Activated T-helper 1 cell treated with anti-CD3 and anti-CD28 coated beads, Interleukin-12 subunit alpha, Interleukin-12 subunit beta, Interleukin-2, Interleukin-4 antibody, amounts not matched to agents 30 ng/mL and 10 ng/mL and 1 ng/mL, durations not matched to agents 14 hours and 24 hours and 36 hours (primary cell): ENCODE data around the gene SARS1. TPM values are rescaled to one million over a fixed set of nuclear protein-coding genes. Genes with fewer than 3 reads are reported as not detected.
A peak's percentile ranks its signal among the peaks of the same experiment; 100 is the strongest.

ENCODE experiments used
- DNase-seq: peaks from one replicate; pipeline ENCODE4 v3.0.0; 2021; ENCODE audit warnings: low spot score
- H3K27ac Mint-ChIP-seq: one replicate; pipeline ENCODE4 v1.8.0; 2021; ENCODE audit warnings: mild to moderate bottlenecking, mixed read lengths
- H3K27me3 Mint-ChIP-seq: one replicate; pipeline ENCODE4 v1.8.0; 2022; ENCODE audit warnings: mild to moderate bottlenecking, moderate library complexity, mixed read lengths; ENCODE audit not compliant: insufficient read depth
- H3K36me3 Mint-ChIP-seq: one replicate; pipeline ENCODE4 v1.8.0; 2021; ENCODE audit warnings: low read depth, mixed read lengths
- H3K4me1 Mint-ChIP-seq: one replicate; pipeline ENCODE4 v1.8.0; 2021; ENCODE audit warnings: low read depth, mixed read lengths
- H3K4me3 Mint-ChIP-seq: one replicate; pipeline ENCODE4 v1.8.0; 2021; ENCODE audit warnings: mild to moderate bottlenecking, moderate library complexity, mixed read lengths
- H3K9me3 Mint-ChIP-seq: one replicate; pipeline ENCODE4 v1.8.0; 2021; ENCODE audit warnings: mixed read lengths
- intact Hi-C: fragments of 100-400 bp; cut with micrococcal nuclease; formaldehyde crosslinking; loops from one replicate; pipeline ENCODE4 v1.15.1; 2024
- total RNA-seq: library from RNA; stranded (reverse); gene quantifications from 2 replicates; pipeline ENCODE4 v1.2.3, GENCODE V29; 2022

Gene SARS1
- total RNA-seq, 1 donor from 2014 or later = 154 TPM

GRCh38 chr1:109249654-109250401 lies 36.1 kb downstream of the SARS1 start:
- Mint-ChIP-seq H3K36me3 (no peaks in the 10 kb centered on the region), H3K4me3 (peak overlapping the region; percentile 58)

GRCh38 chr1:109250454-109251276 lies 36.9 kb downstream of the SARS1 start:
- Mint-ChIP-seq H3K36me3 (no peaks in the 10 kb centered on the region), H3K9me3 (no peaks in the 10 kb centered on the region), H3K27ac (no peak overlapping the region), H3K27me3 (peaks cover 14% of the 10 kb centered on the region), H3K4me3 (peak overlapping the region; percentile 58), H3K4me1 (peaks cover 6% of the 10 kb centered on the region)
- no peak for DNase-seq
- intact Hi-C loops = no loop called here

More at GRCh38 chr1:109249654-109250401, 36.1 kb downstream of the SARS1 start:
- Mint-ChIP-seq H3K4me1 (peaks cover 6% of the 10 kb centered on the region), H3K27me3 (peaks cover 14% of the 10 kb centered on the region), H3K9me3 (no peaks in the 10 kb centered on the region), H3K27ac (no peak overlapping the region)
- no peak for DNase-seq
- intact Hi-C loops = loop anchor here (1.0 to 5.0 kb wide), 6 partner anchors 9 to 288 kb away; partner anchors contain the start of genes CLCC1, PSRC1 and SARS1

GRCh38 chr1:109251277-109252166 lies 37.8 kb downstream of the SARS1 start:
- peak overlapping the region; percentile 61 for H3K4me3 Mint-ChIP-seq
- intact Hi-C loops = no loop called here
- H3K9me3 Mint-ChIP-seq = no peaks in the 10 kb centered on the region
- DNase-seq = no peak
- H3K36me3 Mint-ChIP-seq = no peaks in the 10 kb centered on the region
- peaks cover 6% of the 10 kb centered on the region for H3K4me1 Mint-ChIP-seq
- peaks cover 13% of the 10 kb centered on the region for H3K27me3 Mint-ChIP-seq
- no peak overlapping the region for H3K27ac Mint-ChIP-seq

- Mint-ChIP-seq H3K27ac (no peak overlapping the region), H3K9me3 (no peaks in the 10 kb centered on the region), H3K27me3 (peaks cover 11% of the 10 kb centered on the region), H3K4me3 (no peak overlapping the region), H3K36me3 (no peaks in the 10 kb centered on the region), H3K4me1 (peaks cover 6% of the 10 kb centered on the region)
- DNase-seq = no peak
- intact Hi-C loops = no loop called here
These were observed 38.6 kb downstream of the SARS1 start for GRCh38 chr1:109252167-109252892.

- H3K4me1 Mint-ChIP-seq = peaks cover 6% of the 10 kb centered on the region
- intact Hi-C loops = no loop called here
- H3K27ac Mint-ChIP-seq = no peak overlapping the region
- no peaks in the 10 kb centered on the region for H3K36me3 Mint-ChIP-seq
- peaks cover 11% of the 10 kb centered on the region for H3K27me3 Mint-ChIP-seq
- no peak overlapping the region for H3K4me3 Mint-ChIP-seq
- DNase-seq = no peak
- no peaks in the 10 kb centered on the region for H3K9me3 Mint-ChIP-seq
These were observed 39.4 kb downstream of the SARS1 start for GRCh38 chr1:109252893-109253802.

GRCh38 chr1:109253803-109254620 lies 40.3 kb downstream of the SARS1 start:
- Mint-ChIP-seq H3K27ac (no peak overlapping the region), H3K4me3 (no peak overlapping the region), H3K4me1 (peaks cover 3% of the 10 kb centered on the region), H3K9me3 (no peaks in the 10 kb centered on the region), H3K36me3 (no peaks in the 10 kb centered on the region), H3K27me3 (peaks cover 11% of the 10 kb centered on the region)
- no peak for DNase-seq
- intact Hi-C loops = no loop called here

- DNase-seq = no peak
- no peaks in the 10 kb centered on the region for H3K4me1 Mint-ChIP-seq
- H3K36me3 Mint-ChIP-seq = no peaks in the 10 kb centered on the region
- H3K4me3 Mint-ChIP-seq = no peak overlapping the region
- H3K27ac Mint-ChIP-seq = no peak overlapping the region
- no peaks in the 10 kb centered on the region for H3K9me3 Mint-ChIP-seq
- peaks cover 11% of the 10 kb centered on the region for H3K27me3 Mint-ChIP-seq
- intact Hi-C loops = no loop called here
These were observed 40.9 kb downstream of the SARS1 start for GRCh38 chr1:109254621-109255096.

- H3K4me1 Mint-ChIP-seq = no peaks in the 10 kb centered on the region
- no peak overlapping the region for H3K4me3 Mint-ChIP-seq
- H3K27ac Mint-ChIP-seq = no peak overlapping the region
- DNase-seq = no peak
- intact Hi-C loops = no loop called here
- peaks cover 11% of the 10 kb centered on the region for H3K27me3 Mint-ChIP-seq
- H3K9me3 Mint-ChIP-seq = no peaks in the 10 kb centered on the region
- H3K36me3 Mint-ChIP-seq = no peaks in the 10 kb centered on the region
These were observed 41.5 kb downstream of the SARS1 start for GRCh38 chr1:109255097-109255651.

- Mint-ChIP-seq H3K36me3 (no peaks in the 10 kb centered on the region), H3K27me3 (peaks cover 10% of the 10 kb centered on the region), H3K4me3 (no peak overlapping the region), H3K27ac (no peak overlapping the region), H3K9me3 (no peaks in the 10 kb centered on the region), H3K4me1 (no peaks in the 10 kb centered on the region)
- DNase-seq = no peak
- intact Hi-C loops = no loop called here
These were observed 42.0 kb downstream of the SARS1 start for GRCh38 chr1:109255678-109256077.

- intact Hi-C loops = no loop called here
- Mint-ChIP-seq H3K9me3 (no peaks in the 10 kb centered on the region), H3K27ac (no peak overlapping the region), H3K27me3 (peaks cover 5% of the 10 kb centered on the region), H3K4me1 (no peaks in the 10 kb centered on the region), H3K4me3 (no peak overlapping the region), H3K36me3 (no peaks in the 10 kb centered on the region)
- no peak for DNase-seq
These were observed 42.4 kb downstream of the SARS1 start for GRCh38 chr1:109256085-109256484.
